Measurements from ENCODE around the gene LRIT2.

The LRIT2 gene

DNA sequence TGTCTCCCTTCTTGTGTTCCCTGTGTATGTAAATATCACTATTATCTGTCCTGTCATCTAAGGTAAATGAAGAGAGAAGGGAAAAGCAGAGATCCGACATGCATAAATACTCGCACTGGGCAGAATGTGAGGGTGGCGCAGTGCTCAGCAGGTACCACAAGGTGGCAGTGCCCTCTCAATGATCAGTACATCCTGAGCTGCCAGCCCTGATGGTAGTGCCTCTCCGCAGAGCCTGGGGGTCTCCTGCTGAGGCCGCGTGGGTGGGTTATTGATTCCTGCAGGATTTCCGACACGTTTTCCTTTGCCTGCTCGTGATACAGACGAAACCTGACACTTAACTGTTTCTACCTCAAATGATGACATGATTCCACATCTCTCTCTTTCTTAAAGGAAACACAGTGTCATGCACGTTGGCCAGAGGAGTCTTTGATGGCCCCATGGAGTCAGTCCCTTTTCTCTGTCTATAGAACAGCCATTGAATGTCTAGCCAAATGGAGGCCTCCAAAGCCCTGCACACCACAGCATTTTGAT lies 39.3 kb upstream of the LRIT2 start:
- TF ChIP-seq, protein P1, sequence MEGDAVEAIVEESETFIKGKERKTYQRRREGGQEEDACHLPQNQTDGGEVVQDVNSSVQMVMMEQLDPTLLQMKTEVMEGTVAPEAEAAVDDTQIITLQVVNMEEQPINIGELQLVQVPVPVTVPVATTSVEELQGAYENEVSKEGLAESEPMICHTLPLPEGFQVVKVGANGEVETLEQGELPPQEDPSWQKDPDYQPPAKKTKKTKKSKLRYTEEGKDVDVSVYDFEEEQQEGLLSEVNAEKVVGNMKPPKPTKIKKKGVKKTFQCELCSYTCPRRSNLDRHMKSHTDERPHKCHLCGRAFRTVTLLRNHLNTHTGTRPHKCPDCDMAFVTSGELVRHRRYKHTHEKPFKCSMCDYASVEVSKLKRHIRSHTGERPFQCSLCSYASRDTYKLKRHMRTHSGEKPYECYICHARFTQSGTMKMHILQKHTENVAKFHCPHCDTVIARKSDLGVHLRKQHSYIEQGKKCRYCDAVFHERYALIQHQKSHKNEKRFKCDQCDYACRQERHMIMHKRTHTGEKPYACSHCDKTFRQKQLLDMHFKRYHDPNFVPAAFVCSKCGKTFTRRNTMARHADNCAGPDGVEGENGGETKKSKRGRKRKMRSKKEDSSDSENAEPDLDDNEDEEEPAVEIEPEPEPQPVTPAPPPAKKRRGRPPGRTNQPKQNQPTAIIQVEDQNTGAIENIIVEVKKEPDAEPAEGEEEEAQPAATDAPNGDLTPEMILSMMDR (conservative IDR thresholded peaks at IDR 0.05; ENCODE audit: control insufficient read depth, insufficient read depth, low read depth, low read length) = peak; percentile 94
- no peak overlapping the region for H3K4me3 ChIP-seq (ENCODE audit: control insufficient read depth, low read depth, low read length)
- DNase-seq (ENCODE audit: low read depth) = peak; percentile 58

DNA sequence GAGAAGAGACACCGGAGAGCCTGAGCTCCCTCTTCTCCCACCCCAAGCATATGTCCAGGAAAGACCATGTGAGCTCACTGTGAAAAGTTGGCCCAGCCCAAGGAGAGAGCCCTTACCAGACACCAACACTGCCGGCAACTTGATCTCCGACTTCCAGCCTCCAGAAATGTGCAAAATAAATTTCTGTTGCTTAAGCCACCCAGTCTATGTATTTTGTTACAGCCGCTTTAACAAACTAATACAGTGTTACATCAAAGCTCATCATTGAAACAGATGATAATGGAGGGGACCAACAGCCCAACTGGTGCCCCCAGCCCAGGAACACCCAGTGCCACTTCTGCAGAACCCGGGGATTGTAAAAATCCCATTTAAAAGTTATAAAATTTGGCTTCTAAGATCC lies 38.4 kb upstream of the LRIT2 start:
- no peak overlapping the region for H3K4me3 ChIP-seq (ENCODE audit: control insufficient read depth, low read depth, low read length)
- TF ChIP-seq, protein P1 (conservative IDR thresholded peaks at IDR 0.05; ENCODE audit: control insufficient read depth, insufficient read depth, low read depth, low read length) = no peak
- no peak for DNase-seq (ENCODE audit: low read depth)

DNA sequence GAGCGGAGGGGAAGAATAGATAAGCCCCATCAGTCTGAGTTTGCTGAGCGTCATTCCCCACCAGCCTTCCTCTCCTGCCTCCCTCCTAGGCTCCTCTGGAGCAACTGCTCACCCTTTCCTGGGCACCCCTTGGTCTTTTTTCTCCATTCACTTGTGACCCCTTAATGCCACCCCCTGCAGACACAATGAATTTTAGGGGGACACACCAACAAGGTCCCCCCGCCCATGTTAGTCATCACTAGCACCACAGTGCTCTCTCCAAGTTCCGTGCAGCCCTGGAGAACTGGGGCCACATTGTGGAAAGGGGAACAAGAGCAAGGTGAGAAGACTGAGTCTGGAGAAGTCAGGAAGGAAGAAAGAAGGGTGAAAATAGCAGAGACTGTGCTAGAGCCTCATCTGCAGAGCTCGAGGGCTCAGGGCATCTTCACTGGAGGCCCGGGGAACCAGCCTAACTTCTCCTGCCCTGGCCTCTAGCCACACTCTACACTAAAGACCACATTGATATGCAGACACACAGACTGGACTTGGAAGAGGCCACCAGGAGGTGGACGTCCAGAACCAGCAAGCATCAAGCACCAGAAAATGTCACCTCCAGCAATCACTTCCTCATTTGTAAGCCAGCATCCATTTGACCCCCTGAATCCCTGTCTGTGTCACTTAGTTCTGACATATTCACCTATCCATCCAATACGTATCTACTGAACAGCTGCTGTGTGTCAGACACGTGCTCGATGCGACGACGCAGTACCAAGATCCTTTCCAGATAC lies 37.0 kb upstream of the LRIT2 start:
- no peak for DNase-seq (ENCODE audit: low read depth)

DNA sequence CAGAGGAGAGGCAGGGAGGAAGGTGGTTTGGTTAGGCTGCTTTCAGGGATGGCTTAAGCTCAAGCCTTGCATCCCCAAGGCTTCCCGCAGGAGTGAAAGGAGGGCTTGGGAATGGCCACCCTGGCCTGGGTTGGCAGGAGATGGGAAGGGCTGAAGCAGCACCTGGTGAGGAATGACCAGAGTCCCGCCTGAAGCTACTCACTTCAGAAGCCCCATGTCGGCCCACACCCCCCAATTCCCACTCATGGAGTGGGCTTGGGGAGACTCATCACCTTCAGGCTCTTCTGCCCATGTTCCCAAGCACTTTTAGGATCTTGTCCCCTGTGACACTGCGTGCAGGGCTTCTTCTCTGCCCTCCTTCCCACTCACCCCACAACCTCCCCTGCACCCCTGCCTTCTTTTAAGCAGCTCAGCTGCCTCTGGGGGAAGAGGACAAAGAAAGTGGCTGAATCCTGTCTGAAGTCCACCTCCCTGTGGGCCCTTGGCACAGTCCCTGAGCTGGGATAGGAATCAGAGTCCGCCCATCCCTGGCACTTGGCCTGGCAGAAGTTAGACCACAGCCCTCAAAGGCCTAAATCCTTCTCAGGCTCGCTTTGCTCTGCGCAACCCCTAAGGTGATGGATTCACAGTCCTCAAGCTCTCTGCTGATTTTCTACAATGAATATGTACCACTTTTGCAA lies 36.0 kb upstream of the LRIT2 start:
- no peak overlapping the region for H3K4me3 ChIP-seq (ENCODE audit: control insufficient read depth, low read depth, low read length)
- TF ChIP-seq, protein P1 (conservative IDR thresholded peaks at IDR 0.05; ENCODE audit: control insufficient read depth, insufficient read depth, low read depth, low read length) = no peak
- DNase-seq (ENCODE audit: low read depth) = no peak

More for the DNA sequence above, 37.0 kb upstream of the LRIT2 start:
- TF ChIP-seq, protein P1 (conservative IDR thresholded peaks at IDR 0.05; ENCODE audit: control insufficient read depth, insufficient read depth, low read depth, low read length) = no peak
- no peak overlapping the region for H3K4me3 ChIP-seq (ENCODE audit: control insufficient read depth, low read depth, low read length)

DNA sequence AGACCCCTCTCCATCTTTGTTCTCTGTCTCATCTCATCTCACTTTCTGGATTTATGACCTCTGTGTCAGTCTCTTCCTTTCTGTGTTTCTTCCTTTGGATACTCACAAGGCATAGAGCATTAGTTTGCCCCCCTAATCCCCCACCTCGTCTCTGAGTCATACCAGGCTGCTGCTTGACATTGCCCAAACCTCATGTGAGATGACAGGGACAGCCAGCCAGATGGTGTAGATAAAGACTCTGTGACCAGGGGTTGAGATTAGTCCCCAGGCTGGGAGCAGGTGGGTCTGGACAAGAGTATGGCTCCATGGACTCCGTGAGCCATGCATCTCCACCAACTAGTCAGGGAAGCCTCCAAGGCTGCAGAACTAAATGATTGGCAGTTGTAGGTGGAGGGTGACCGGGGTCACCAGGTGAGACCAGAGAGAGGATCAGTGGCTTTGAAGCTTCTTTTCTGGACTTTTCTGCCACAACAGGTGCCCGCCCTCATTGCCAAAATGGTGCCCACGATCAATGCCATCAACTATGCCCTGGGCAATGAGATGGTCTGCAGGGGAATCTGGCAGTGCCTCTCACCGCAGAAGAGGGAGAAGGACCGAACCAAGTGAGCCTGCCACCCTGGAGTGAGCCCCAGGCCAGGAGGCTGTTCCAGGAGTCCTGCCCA lies 32.8 kb upstream of the LRIT2 start:
- TF ChIP-seq, protein P1 (conservative IDR thresholded peaks at IDR 0.05; ENCODE audit: control insufficient read depth, insufficient read depth, low read depth, low read length) = no peak
- DNase-seq (ENCODE audit: low read depth) = no peak
- no peak overlapping the region for H3K4me3 ChIP-seq (ENCODE audit: control insufficient read depth, low read depth, low read length)

DNA sequence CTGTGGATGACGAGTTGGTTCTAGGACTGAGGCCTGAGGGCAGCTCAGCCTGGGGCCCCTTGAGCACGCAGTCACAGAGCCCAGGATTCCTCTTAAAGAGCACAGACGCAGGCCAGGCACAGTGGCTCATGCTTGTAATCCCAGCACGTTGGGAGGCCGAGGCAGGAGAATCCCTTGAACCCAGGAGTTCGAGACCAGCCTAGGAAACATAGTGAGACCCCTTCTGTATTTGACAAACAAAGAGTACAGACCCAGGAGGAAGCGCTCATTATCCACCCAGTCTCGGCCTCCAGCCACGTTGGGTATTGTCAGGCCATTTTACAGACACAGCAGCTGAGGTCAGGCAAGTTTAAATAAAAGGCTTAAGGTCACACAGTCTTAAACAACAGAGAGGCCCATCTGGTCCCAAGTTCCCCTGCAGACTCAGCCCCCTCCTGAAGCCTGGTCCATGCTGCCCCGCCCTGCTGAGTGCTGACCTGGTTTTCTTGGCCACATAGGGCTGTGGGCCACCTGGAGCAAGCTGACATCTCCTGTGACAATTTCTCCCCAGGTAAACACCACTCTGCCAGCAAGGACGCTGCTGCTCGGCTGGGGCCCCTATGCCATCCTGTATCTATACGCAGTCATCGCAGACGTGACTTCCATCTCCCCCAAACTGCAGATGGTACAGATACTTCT lies 32.1 kb upstream of the LRIT2 start:
- no peak overlapping the region for H3K4me3 ChIP-seq (ENCODE audit: control insufficient read depth, low read depth, low read length)
- TF ChIP-seq, protein P1 (conservative IDR thresholded peaks at IDR 0.05; ENCODE audit: control insufficient read depth, insufficient read depth, low read depth, low read length) = no peak
- no peak for DNase-seq (ENCODE audit: low read depth)

Data from fibroblast of mammary gland (primary cell).